Measurements from ENCODE around the gene TJAP1.
"Not testable (repeated sequence)": the region's sequence is repeated elsewhere in the genome, so short reads cannot be mapped to it uniquely, and the experiment has no call there.

TJAP1 gene

GRCh38 chr6:43451939-43452338 lies 25.4 kb upstream of the TJAP1 start:
- H3K4me3 ChIP-seq (ENCODE audit: low read length) = no peak overlapping the region
- DNase-seq (ENCODE audit: low read depth, low spot score) = no peak

GRCh38 chr6:43452896-43453295 lies 24.5 kb upstream of the TJAP1 start:
- no peak for DNase-seq (ENCODE audit: low read depth, low spot score)

DNA sequence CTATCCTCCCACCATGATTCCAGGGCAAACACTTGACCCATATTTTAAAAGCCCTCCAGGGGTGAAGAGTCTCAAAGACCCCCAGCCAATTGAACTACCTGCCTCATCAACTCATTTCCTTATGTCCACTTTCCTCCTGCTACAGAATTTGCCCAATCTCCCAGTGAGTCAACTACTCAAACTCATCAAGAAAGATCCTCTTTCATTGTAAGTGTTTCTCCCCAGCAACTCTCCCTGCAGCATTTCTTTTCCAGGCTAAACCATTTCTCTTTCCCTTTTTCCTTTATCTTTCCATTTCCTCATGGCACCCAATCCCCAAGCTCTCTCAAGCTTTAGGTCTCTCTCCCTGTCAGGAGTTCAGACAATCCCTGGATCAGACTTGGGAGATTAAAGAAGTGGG lies 23.5 kb upstream of the TJAP1 start:
- DNase-seq (ENCODE audit: low read depth, low spot score) = no peak
- H3K4me3 ChIP-seq (ENCODE audit: low read length) = no peak overlapping the region

More at GRCh38 chr6:43452896-43453295, 24.5 kb upstream of the TJAP1 start:
- H3K4me3 ChIP-seq (ENCODE audit: low read length) = no peak overlapping the region

DNA sequence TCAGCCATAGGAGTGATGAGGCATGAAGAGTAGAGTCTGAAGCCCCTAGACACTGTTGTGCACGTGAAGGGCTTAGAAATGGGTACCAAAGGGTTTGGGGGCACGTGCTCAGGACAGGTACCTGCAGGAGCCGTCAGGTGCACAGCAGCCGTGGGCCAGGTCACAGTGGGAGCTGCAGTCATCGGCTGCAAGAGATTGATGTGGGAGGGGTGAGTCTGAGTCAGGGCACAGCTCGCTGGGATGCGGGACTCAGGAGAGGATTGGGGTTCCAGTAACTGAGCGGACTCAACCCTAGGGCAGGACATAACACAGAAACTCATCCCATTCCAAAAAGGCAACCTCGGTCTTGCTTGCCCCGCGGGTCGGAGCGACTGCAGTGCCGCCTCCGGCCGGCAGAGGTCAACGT lies 23.1 kb upstream of the TJAP1 start:
- peak; percentile 19 for DNase-seq (ENCODE audit: low read depth, low spot score)
- peak overlapping the region; percentile 49 for H3K4me3 ChIP-seq (ENCODE audit: low read length)

- no peak for DNase-seq (ENCODE audit: low read depth, low spot score)
- H3K4me3 ChIP-seq (ENCODE audit: low read length) = peak overlapping the region; percentile 49
Observed at GRCh38 chr6:43454696-43455530, 22.5 kb upstream of the TJAP1 start.

DNA sequence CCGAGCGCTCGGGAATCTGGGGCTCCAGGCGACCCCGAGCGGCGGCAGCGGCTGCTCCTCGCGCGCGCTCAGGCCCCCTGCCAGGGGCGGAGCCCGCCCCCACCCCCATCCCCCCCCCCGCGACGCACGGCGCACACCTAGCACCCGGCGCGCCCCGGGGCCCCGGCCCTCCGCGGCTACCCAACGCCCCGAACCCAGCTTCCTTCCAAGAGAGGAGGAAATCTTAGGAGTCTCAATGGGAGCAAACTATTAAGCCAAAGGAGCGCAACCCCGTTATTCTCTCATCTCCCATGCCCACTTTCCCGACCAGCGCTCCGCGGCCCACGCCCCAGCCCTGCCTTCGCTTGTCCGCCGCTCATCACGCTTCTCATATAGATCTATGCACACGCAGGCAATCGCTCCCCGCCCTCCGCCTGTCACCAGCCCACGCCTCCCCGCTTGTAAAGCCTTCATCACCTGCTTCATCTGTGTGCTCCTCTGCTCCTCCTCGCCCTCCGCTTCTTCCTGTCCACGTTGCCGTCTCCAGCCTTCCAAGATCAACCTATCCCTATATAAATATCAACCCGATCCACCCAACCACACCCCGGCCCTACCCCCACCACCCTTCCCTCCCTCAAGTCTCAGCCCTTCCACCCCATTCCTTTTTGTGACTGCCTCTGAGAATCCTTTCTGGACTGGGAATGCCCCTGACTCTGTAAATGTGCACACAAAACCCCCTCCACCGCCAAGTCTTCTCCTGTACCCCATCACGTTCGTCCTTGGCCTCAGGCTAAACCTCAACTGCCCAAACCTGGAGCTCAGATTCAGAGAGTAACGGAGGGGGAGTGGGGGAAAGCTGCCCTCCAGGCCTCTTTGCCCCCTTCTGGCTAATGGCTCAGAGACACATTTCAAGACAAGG lies 21.6 kb upstream of the TJAP1 start, which contains the start of gene DLK2:
TSS of gene DLK2 (minus strand) at position 18 of the 898 bp plus-strand sequence. CDS start 723 bp downstream, outside the sequence.
- peak; percentile 19 for DNase-seq (ENCODE audit: low read depth, low spot score)

GRCh38 chr6:43457643-43458042 lies 19.7 kb upstream of the TJAP1 start:
- no peak for DNase-seq (ENCODE audit: low read depth, low spot score)
- H3K4me3 ChIP-seq (ENCODE audit: low read length) = no peak overlapping the region

More for the DNA sequence above, 21.6 kb upstream of the TJAP1 start, which contains the start of gene DLK2:
- peak within 1 kb of the TSS; percentile 49 for H3K4me3 ChIP-seq (ENCODE audit: low read length)

GRCh38 chr6:43458154-43458553 lies 19.2 kb upstream of the TJAP1 start:
- H3K4me3 ChIP-seq (ENCODE audit: low read length); DNase-seq (ENCODE audit: low read depth, low spot score): not testable (repeated sequence)

GRCh38 chr6:43459535-43459934 lies 17.8 kb upstream of the TJAP1 start:
- DNase-seq (ENCODE audit: low read depth, low spot score) = no peak
- H3K4me3 ChIP-seq (ENCODE audit: low read length) = no peak overlapping the region

DNA sequence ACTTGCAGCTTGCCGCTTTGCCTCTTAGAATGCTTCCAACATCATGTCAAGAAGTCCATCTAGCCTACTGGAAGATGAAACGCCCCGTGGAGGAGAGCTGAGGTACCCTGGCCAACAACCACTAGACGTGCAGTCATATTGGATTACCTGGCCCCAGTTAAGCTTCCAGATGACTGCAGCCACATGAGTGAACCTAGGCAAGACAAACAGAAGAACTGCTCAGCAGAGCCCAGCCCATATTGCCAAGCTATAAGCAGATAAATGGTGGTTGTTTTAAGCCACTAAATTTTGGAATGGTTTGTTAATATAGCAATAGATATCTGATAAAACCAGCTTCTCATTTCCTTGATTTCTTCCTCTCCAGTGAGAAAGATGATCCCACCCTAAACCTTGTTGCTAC lies 17.3 kb upstream of the TJAP1 start:
- no peak for DNase-seq (ENCODE audit: low read depth, low spot score)
- H3K4me3 ChIP-seq (ENCODE audit: low read length) = no peak overlapping the region

- no peak for DNase-seq (ENCODE audit: low read depth, low spot score)
- no peak overlapping the region for H3K4me3 ChIP-seq (ENCODE audit: low read length)
Observed at GRCh38 chr6:43461936-43462335, 15.4 kb upstream of the TJAP1 start.

DNA sequence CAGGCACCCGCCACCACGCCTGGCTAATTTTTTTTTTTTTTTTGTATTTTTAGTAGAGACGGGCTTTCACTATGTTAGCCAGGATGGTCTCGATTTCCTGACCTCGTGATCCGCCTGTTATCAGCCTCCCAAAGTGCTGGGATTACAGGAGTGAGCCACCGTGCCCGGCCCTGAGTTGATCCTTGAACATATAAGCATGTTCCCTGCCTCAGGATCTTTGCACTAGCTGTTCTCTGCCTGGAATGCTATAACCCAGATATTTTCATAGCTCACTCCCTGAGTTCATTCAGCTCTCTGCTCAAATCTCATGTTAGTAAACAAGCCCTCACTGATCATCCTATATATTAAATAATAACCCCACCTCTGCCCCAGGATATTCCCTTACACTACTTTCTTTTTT lies 13.0 kb upstream of the TJAP1 start:
- no peak overlapping the region for H3K4me3 ChIP-seq (ENCODE audit: low read length)
- DNase-seq (ENCODE audit: low read depth, low spot score) = no peak

DNA sequence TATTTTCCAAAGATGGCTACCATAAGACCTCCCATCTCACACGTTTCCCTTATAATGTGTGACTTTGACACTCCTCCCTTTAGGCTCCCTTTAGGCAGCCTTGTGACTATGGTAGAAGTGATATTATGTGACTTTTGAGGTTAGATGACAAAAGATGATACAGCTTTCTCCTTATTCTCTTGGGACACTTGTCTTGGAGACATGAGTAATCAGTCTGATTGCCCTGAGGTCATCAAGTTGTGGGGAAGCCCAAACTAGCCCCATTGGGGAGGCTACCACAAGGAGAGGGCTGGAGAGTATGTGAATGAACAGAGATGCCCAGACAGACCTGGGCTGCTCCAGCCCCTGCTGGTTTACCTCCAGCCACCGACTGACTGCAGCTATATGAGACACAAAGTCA lies 11.4 kb upstream of the TJAP1 start:
- no peak overlapping the region for H3K4me3 ChIP-seq (ENCODE audit: low read length)
- no peak for DNase-seq (ENCODE audit: low read depth, low spot score)

- not testable (repeated sequence) for DNase-seq (ENCODE audit: low read depth, low spot score); H3K4me3 ChIP-seq (ENCODE audit: low read length)
Observed at GRCh38 chr6:43467265-43467664, 10.1 kb upstream of the TJAP1 start.

- H3K4me3 ChIP-seq (ENCODE audit: low read length) = no peak overlapping the region
- DNase-seq (ENCODE audit: low read depth, low spot score) = no peak
Observed at GRCh38 chr6:43467752-43468151, 9.6 kb upstream of the TJAP1 start.

DNA sequence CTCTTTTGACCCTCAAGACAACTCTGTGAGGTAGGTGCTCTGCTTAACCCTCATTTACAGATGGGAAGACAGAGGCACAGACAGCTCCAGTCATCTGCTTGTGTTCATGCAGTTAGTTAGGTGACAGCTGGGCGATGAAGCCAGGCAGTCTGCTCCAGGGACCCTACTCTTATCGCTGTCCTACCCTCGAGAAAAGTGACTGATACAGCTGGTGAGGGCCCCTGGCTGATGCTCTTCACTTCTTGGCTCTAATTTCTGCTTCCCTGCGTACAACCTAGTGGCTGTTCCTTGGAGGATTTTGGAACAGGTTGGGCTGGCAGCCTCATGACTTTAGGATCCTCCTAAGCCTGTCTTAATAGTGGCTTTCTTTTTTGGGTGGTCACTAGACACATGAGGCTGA lies 9.1 kb upstream of the TJAP1 start:
- no peak overlapping the region for H3K4me3 ChIP-seq (ENCODE audit: low read length)
- DNase-seq (ENCODE audit: low read depth, low spot score) = no peak

- H3K4me3 ChIP-seq (ENCODE audit: low read length) = no peak overlapping the region
- DNase-seq (ENCODE audit: low read depth, low spot score) = no peak
Observed at GRCh38 chr6:43468748-43469681, 8.4 kb upstream of the TJAP1 start.

- DNase-seq (ENCODE audit: low read depth, low spot score) = no peak
- H3K4me3 ChIP-seq (ENCODE audit: low read length) = no peak overlapping the region
Observed at GRCh38 chr6:43469947-43470346, 7.4 kb upstream of the TJAP1 start.

GRCh38 chr6:43471399-43471798 lies 6.0 kb upstream of the TJAP1 start:
- H3K4me3 ChIP-seq (ENCODE audit: low read length) = no peak overlapping the region
- no peak for DNase-seq (ENCODE audit: low read depth, low spot score)

Data from Jurkat, Clone E6-1 (cell line).